ENCODE results near the gene SLC8A2.
"Not testable (repeated sequence)": the region's sequence is repeated elsewhere in the genome, so short reads cannot be mapped to it uniquely, and the experiment has no call there.

SLC8A2 gene

GRCh38 chr19:47390533-47391488 is 80.9 kb downstream of the SLC8A2 start:
- no peak for TF ChIP-seq CTCF (IDR thresholded peaks at IDR 0.05)

GRCh38 chr19:47389150-47389556 is 82.5 kb downstream of the SLC8A2 start:
- H3K9ac ChIP-seq = no peak overlapping the region
- H2AFZ ChIP-seq = no peak overlapping the region
- H3K27me3 ChIP-seq (ENCODE audit: control insufficient read depth, insufficient read depth, low read length) = no peaks in the 10 kb centered on the region
- H3K4me3 ChIP-seq (ENCODE audit: low read depth, low read length) = no peak overlapping the region
- no peak for TF ChIP-seq CTCF (IDR thresholded peaks at IDR 0.05)
- H3K4me2 ChIP-seq (ENCODE audit: low read length) = no peak overlapping the region
- no peaks in the 10 kb centered on the region for H3K79me2 ChIP-seq
- H3K4me1 ChIP-seq = no peaks in the 10 kb centered on the region
- no peak overlapping the region for H3K27ac ChIP-seq
- H3K9me3 ChIP-seq (ENCODE audit: control insufficient read depth, low read length) = no peaks in the 10 kb centered on the region
- H3K36me3 ChIP-seq (ENCODE audit: control insufficient read depth, insufficient read depth, low read length) = no peaks in the 10 kb centered on the region

More at GRCh38 chr19:47390533-47391488, 80.9 kb downstream of the SLC8A2 start:
- Histone ChIP-seq H3K27me3 (ENCODE audit: control insufficient read depth, insufficient read depth, low read length) (no peaks in the 10 kb centered on the region), H3K36me3 (ENCODE audit: control insufficient read depth, insufficient read depth, low read length) (no peaks in the 10 kb centered on the region), H2AFZ (no peak overlapping the region), H3K9ac (no peak overlapping the region), H3K4me3 (ENCODE audit: low read depth, low read length) (no peak overlapping the region), H3K79me2 (no peaks in the 10 kb centered on the region), H3K9me3 (ENCODE audit: control insufficient read depth, low read length) (no peaks in the 10 kb centered on the region), H3K27ac (no peak overlapping the region), H3K4me1 (no peaks in the 10 kb centered on the region), H3K4me2 (ENCODE audit: low read length) (no peak overlapping the region)

GRCh38 chr19:47388721-47389120 is 83.0 kb downstream of the SLC8A2 start:
- not testable (repeated sequence) for H3K9ac ChIP-seq; H3K4me3 ChIP-seq (ENCODE audit: low read depth, low read length); H3K4me1 ChIP-seq; H3K27me3 ChIP-seq (ENCODE audit: control insufficient read depth, insufficient read depth, low read length); H3K4me2 ChIP-seq (ENCODE audit: low read length); H3K36me3 ChIP-seq (ENCODE audit: control insufficient read depth, insufficient read depth, low read length); H2AFZ ChIP-seq; H3K79me2 ChIP-seq; H3K9me3 ChIP-seq (ENCODE audit: control insufficient read depth, low read length); H3K27ac ChIP-seq

GRCh38 chr19:47387623-47388022 is 84.1 kb downstream of the SLC8A2 start:
- H3K4me1 ChIP-seq; H3K9me3 ChIP-seq (ENCODE audit: control insufficient read depth, low read length); H3K27ac ChIP-seq; H3K36me3 ChIP-seq (ENCODE audit: control insufficient read depth, insufficient read depth, low read length); H3K27me3 ChIP-seq (ENCODE audit: control insufficient read depth, insufficient read depth, low read length); H3K4me3 ChIP-seq (ENCODE audit: low read depth, low read length); H3K79me2 ChIP-seq; H3K9ac ChIP-seq; H3K4me2 ChIP-seq (ENCODE audit: low read length); H2AFZ ChIP-seq: not testable (repeated sequence)

- H2AFZ ChIP-seq; H3K36me3 ChIP-seq (ENCODE audit: control insufficient read depth, insufficient read depth, low read length); H3K9ac ChIP-seq; H3K4me2 ChIP-seq (ENCODE audit: low read length); H3K27ac ChIP-seq; H3K27me3 ChIP-seq (ENCODE audit: control insufficient read depth, insufficient read depth, low read length); H3K79me2 ChIP-seq; H3K9me3 ChIP-seq (ENCODE audit: control insufficient read depth, low read length); H3K4me1 ChIP-seq; H3K4me3 ChIP-seq (ENCODE audit: low read depth, low read length): not testable (repeated sequence)
Observed at GRCh38 chr19:47386582-47386981, 85.1 kb downstream of the SLC8A2 start.

- H3K79me2 ChIP-seq; H3K4me3 ChIP-seq (ENCODE audit: low read depth, low read length); H3K9ac ChIP-seq; H3K27ac ChIP-seq; H2AFZ ChIP-seq; H3K4me2 ChIP-seq (ENCODE audit: low read length); H3K4me1 ChIP-seq; H3K36me3 ChIP-seq (ENCODE audit: control insufficient read depth, insufficient read depth, low read length); H3K27me3 ChIP-seq (ENCODE audit: control insufficient read depth, insufficient read depth, low read length); H3K9me3 ChIP-seq (ENCODE audit: control insufficient read depth, low read length): not testable (repeated sequence)
Observed at GRCh38 chr19:47384533-47384932, 87.2 kb downstream of the SLC8A2 start.

- not testable (repeated sequence) for H3K27me3 ChIP-seq (ENCODE audit: control insufficient read depth, insufficient read depth, low read length); H3K27ac ChIP-seq; H3K4me3 ChIP-seq (ENCODE audit: low read depth, low read length); H3K9me3 ChIP-seq (ENCODE audit: control insufficient read depth, low read length); H3K4me1 ChIP-seq; H3K79me2 ChIP-seq; H3K36me3 ChIP-seq (ENCODE audit: control insufficient read depth, insufficient read depth, low read length); H3K9ac ChIP-seq; H3K4me2 ChIP-seq (ENCODE audit: low read length); H2AFZ ChIP-seq
Observed at GRCh38 chr19:47383890-47384289, 87.8 kb downstream of the SLC8A2 start.

Measured in parathyroid adenoma (tissue), 2 donors.